SIG-M5 treated with dmso at 0.1 percent for 504 hours (cell line): ENCODE data around the gene PHLPP1.

ENCODE experiments used
- DNase-seq: peaks from one replicate; lab custom pipeline; 2025; ENCODE audit not compliant: unreplicated experiment; lab: John Stamatoyannopoulos, UW

The PHLPP1 gene

DNA sequence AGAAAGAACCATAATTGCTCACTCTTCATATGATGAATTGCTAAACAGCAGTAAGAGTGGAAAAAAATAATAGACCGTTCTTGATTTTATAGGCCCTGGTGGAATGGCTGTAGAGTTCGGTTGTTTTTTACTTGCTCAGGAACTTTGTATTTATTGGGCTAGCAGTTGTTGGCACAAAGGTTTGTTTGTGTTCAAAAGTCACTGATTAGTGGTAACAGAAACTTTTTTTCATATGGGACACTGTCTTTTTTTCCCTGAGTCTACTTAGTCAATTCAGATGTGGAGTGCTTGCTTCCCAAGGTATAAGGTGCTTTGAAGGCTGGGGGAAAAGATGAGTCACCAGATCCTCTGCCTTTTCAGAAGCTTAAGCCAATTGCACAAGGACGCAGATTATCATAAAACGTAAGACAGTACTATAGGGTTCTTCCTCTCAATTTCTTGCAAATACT, 25.8 kb downstream of the PHLPP1 start:
- DNase-seq: peak; percentile 54

DNA sequence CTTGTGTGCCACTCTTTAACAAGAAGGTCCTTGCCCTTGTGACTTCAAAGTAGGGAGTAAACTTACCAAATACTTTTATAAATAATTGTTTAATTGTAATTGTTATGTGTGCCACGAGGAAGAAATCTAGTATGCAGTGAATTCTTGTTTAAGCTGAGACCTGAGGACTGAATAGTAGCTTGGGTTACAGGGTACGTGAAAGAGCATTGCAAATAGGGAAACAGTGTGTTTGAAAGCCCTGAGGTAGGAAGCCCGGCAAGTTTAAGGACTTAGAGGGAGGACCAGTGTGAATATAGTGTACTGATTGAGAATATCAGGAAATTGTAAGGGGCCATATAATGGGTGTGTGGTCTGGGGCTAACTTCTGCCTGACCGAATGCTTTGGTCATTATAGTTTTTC, 26.2 kb downstream of the PHLPP1 start:
- DNase-seq: no peak

DNA sequence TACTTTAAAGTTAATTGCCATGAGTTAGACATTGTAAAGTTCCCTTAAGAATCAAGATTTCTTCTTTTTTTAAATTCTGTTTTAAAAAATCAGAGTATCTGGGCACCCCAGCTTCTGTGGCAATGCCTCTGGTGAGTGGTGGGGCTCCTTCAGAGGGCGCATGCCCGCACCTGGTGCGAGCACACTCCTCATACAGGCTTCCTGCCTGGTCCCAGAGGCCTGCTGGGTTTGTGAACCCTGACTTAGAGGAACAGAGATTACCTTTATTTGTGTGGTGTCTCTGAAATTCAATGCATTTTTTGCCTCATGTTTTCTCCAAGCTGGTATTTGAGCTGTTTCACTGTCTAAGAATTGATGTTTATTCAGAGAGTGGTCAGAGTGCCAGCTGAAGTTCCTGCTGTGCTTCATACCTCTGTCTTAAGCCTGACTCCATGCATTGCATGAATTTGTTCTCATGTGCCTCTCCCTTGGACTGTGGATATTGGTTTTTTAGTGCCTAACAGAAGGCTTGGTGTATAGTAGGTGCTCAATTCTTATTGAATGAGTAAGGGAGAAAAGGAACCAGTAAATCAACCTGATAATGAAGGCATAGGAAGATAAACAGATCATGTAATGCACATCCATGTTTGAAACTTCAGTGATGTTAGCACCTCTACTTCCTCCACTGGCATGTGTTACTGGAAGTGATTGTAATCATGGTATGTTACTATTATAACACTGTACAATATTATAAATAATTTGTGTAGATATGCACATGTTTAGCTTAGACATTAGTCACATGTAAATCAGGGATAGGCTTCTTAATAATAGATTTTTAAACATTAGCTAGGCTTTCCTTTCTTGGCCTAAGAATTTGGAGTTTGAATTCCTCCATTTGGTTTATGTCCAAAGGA, 29.0 kb downstream of the PHLPP1 start:
- DNase-seq: no peak

DNA sequence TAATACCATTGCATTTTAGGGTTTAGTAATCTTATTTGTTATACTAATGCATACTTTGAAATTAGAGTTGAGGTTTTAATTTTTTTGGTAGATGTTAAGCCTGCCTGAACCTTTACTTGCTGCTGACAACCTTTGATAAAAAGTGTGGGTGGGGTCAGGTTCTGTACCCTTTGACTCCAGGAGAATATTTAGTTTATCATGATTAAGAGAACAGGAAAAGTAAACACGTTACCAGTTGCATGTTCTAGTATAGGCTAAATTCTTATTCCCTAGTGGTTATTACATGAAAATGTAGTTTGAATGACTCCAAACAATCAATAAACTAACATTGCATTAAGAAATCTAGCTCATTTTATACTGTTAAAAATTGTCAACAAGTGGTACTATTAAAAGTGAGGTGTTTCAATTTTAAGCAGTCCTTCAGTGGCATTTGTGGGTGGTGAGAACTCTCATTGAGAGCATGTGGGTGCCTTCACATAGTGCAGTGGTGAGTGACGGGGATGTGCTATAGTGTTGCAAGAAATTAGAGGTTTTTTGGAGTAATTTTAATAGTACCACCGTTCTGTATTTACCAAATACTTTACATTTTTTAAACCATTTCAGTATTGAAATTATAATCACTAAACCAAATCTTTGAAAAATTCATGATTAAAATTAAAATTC, 29.9 kb downstream of the PHLPP1 start:
- no peak for DNase-seq

DNA sequence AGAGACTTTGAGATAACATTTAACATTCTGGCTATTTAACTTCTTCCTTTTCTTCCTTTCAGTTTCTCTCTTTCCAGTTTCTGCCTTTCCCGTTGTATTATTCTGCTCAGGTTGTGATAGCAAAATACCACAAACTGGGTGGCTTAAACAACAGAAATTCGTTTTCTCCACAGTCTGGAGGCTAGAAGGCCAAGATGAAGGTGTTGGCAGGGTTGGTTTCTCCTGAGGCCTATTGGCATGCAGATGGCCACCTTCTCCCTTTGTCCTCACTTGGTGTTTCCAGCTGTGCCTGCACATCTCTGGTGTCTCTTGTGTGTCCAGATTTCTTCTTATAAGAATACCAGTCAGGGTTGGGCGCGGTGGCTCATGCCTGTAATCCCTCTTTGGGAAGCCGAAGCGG, 34.0 kb downstream of the PHLPP1 start:
- no peak for DNase-seq

DNA sequence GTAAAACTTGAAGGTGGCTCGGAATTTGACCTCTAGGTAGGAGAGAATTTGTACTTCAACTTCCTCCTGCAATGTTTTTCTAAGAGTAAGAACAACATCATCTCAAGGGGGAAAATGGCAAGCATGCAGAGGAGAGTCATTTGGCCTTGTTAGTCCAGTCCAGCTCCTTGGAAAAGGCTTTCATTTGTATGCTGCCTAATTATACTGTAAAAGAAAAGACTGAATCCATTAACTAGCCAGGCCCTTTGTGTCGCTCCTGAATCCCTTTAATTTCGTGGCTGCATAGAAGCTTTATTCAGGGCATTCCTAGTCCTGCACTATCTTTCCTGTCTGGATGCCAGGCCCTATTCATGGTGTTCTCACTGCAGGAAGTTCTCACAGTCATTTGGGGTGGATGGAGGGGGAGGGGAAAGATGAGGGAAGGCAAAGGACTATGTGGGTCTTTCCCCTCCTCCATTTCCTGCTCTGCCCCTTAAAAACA, 36.0 kb downstream of the PHLPP1 start:
- no peak for DNase-seq

DNA sequence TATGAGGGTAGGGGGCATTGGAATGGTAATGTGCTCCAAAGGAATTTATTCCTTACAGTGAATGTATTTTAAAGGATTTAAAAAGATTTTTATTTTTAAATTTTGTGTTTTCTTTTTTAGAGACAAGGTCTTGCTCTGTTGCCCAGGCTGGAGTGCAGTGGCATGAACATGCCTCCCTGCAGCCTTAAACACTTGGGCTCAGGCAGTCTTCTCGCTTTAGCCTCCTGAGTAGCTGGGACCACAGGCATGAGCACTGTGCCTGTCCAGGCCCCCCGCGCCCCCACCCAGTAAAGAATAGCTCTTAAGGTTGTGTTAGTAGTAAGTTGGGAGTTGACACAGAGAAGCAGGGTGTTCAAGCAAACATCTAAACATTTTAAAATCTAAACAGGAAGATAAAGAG, 36.6 kb downstream of the PHLPP1 start:
- DNase-seq: no peak

DNA sequence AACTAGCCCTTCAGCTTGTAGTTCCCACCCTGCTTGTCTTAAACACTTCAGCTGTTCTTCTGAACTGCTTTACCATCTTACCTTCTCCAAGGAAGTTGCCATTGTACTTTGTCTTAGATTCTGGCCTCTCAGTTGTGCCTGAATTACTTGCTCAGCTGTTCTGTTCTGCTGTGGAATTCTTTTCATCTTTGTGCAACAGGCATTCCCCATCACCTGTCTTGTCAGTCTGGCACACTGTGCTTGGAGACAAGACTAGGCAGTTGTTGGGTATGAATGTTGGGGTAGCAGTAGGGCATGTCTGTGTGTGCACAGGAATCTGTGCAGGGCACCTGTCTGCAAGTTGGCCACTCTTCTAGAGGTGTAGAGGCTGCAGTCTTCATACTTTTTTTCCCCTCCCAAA, 38.7 kb downstream of the PHLPP1 start:
- no peak for DNase-seq

DNA sequence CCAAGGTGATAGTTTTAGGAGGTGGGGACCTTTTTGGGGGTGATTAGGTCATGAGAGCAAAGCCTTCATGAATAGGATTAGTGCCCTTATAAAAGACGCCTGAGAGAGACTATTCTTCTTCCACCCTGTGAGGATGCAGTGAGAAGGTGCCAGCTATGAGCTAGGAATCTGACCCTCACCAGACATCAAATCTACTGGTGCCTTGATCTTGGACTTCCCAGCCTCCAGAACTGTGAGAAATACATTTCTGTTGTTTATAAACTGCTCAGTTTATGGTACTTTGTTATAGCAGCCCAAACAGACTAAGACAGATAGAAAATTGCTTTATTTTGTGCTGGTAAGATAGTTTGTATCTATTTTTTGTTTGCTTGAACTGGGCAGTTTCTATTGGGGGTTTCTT, 40.1 kb downstream of the PHLPP1 start:
- DNase-seq: no peak

DNA sequence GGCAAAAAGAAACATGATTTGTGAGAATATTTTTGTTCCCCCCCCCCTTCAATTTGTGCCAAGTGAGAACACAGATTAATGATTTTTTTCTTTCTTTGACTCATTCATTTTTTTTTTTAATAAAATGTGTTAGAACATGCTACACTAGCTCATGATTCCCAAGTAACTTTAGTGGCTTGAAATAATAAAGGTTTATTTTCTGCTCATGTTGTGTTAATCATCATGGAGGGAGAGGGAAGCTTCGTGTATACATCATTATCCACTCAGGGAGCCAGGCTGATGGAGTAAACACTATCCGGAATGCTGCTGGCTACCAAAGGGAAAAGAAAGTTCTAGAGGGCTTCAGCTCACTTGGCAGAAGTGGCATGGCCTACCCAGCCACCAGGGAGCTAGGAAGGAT, 40.6 kb downstream of the PHLPP1 start:
- no peak for DNase-seq

DNA sequence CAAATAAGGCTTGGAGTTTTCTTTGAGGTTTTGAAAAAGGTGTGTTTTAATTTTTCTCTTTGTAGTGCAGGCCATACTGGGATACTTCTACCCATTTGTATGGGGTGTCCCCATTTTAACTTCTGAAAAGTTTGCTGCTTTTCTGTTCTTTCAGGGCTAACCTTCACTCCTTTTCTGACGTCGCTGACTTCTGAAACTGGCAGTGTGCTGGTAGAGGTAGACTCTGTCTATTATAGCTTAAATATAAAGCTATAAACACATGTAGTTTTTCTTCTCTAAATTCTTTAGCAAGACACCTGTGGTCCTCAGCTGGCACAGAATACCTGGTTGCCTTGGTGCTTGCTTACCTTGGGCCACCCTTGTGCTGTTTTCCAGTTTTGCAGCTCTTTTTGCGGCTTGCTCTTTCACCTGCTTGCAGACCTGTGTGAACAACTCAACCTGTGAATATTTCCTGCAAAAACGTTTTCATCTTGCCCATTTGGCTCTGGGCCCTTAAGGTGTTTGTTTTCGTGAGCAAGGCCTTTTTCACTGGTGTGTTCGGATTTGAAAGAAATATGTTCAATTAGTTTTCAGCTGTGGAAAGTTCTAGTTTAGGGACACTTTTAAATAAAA, 42.2 kb downstream of the PHLPP1 start:
- no peak for DNase-seq

DNA sequence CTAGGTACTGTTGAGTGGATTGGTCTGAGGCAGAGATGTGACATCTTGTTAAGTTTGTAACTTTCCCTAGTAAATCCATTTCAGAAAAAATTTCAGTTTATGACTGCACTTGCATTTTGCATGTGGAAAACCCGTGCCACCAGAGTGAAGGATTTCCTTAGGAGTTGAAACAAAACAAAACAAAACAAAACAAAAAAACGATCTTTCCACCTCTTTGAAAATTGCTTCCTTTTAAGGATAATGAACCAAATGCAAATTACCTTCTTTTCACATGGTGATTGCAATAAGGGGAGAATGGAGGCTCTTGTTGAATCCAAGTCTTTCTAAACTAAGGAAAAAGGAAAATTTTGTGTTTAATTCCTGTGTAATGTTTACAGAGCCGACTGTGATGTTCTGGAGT, 43.2 kb downstream of the PHLPP1 start:
- DNase-seq: no peak

DNA sequence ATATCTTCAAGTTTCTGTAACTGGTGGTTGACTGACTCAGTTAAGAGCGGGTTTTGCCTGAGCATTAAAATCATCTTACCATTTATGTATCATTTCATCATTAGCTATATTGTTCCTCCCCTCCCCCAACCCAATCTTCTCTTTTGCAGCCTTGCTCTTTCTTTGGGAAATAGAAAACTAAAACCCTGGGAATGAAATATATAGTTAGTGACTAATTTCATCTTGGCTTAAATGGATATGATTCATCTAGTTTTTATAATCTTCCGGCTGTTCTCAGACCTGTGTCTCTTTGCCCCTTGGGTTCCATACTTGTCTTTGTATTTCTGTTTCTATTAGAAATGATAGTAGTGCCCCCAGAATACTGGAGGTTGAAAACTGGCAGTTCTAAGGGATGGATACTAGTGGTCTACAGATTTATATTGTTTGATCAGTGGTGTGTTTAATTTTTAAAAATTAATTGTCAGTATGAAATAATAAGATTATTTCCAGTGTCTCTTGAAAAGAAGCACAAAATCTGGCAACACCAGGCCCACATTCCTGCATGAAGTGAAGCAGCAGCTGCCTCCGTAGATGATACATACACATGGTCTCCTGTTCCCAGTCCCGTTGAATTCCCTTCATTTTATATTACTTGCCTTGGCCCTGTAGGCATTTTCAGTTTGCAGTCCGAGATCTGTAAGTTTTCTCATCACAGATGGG, 44.5 kb downstream of the PHLPP1 start:
- no peak for DNase-seq

DNA sequence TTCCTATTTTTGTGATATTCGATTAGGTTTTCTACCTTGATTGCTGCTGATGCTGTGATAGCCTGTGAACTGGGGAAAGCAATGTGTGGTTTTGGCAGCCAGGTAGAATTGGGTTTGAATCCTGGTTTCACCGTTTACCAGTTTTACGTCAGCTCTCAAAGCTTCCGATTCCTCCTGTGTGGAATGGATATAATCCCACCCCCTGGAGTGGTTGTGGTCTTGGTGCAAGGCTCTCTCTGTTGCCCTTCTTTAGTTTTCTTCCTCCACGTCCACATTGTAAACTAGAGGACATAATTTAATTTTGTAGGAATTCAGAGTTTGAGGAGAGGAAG, 45.0 kb downstream of the PHLPP1 start:
- no peak for DNase-seq

DNA sequence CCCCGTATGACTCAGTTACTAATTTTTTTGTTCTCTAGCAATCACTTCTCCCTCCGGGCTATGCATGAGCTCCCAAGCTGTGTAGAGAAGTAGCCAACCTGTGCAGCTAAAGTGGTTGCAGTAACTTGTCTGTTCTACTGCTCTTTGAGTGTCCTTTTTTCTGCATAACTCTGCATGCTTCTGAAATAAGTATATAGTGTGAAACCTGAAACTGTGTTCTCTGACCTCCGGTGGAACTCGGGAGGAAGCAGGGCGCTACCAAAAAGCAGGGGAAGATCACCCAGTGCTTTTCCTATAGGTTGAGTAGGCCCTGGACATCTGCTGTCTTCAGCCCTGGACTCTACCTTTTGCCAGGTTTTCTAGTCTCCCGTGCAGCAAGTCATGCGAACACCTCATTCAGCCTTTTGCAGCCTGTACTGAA, 47.8 kb downstream of the PHLPP1 start:
- DNase-seq: no peak

DNA sequence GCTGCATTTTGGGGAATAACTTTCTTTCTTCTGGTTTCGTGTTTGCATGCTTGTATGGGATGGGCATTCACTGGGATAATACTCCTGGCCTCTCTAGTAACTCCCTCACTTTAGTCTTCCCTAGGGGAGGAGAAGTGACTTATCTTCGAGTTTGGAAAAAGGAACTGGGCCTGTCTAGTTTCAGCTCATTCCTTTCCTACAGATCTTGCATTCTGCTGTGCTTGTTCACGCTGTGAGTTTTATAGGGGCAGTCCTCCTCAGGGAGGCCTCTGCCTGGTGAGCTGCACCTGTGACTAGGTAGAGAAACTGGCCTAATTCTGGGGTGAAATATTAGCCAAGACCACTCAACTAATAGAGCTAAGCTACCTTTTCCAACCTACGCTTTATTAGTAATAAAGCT, 50.9 kb downstream of the PHLPP1 start:
- DNase-seq: no peak

DNA sequence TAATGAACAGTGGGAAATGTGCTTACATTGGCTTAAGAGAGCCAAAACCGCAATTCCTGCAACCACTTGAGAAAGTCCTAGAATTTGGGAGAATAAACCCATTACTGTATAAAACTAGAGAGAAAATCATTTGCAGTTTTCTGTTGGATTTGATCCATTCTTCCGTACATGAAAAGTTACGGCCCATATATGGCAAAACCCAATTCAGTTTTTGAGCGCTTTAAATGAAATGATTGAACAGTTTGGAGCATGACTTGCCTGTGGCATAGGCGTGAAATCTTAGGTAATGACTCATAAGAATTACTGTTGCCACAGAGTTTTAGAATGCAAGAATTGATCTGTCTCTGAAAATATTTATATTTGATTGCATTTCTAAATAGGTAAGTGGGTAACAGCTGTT, 52.0 kb downstream of the PHLPP1 start:
- no peak for DNase-seq

DNA sequence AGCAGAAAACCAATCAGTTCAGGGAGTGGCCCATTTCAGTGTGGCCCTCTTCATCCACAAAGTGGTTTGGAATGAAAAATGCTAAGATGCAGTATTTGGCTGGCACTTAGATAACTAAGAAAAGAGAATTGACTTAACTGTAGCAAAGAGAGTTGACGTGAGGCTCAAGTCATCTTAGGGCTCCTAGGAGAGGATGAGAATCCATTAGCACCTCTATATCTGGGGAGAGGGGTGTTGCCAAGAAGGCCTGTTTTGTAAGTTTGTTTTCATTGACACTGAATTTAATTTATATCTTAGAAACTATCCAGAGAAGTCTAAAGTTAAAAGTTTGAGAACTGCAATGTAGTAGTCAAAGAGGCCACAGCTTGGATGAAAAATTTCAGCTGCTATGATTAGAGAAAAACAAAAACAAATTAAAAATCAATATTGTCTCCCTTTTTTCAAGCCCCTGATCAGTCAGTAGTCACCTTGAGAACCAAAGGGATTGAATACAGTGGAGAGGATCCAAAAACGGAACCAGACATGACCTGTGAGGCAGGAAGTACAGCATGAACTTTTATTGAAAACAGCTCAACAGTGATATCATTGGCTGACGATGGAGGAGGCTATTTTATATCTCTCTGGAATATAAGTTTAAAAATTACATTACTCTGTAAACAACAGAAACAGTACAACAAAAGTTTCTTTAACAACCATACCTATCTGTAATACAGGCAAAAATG, 52.7 kb downstream of the PHLPP1 start:
- DNase-seq: no peak

DNA sequence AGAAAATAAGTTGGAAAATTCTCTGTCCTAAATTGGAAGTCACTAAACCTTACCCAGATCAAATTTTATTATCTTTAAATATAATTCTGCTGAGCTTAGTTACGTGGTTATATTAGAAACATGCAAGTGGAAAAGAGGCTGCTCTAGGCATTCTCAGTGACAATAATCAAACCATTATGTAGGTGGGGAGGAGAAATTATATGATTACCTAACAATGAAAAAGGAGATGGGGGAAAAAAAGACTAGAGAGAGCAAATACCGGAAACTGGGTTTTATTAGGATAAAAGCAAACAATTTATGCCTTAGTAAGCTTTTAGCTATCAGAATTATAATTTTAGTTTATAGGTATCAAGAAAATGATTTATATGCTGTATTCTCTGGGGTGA, 53.2 kb downstream of the PHLPP1 start:
- no peak for DNase-seq

DNA sequence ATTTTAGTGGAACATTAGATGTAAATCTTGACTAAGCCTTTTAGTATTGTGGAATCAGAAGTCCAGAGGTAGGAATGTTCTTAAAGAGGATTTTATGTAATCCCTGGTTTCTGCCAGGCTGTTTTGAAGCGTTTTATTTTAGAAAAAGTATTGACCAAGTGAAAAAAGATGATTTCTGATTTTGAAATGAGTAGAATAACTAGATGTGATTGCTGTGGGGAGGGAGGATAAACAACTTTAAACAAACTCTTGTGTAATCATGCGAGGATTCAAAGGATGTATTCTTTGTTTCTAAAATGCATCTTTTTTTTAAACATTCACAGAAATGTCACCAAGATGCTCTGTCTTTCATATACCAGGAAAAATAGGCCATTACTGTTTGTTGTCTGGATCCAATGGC, 53.9 kb downstream of the PHLPP1 start:
- DNase-seq: no peak
